Stomach (tissue), 4 donors: ENCODE measurements around the gene TAF11L5.
"Not testable (repeated sequence)": the region's sequence is repeated elsewhere in the genome, so short reads cannot be mapped to it uniquely, and the experiment has no call there.

Source experiments
- CTCF ChIP-seq, 7 experiments: fragments of 450-650 bp in 4 of 7; fragments of 200-600 bp in 3 of 7; sonication (generic) in 3 of 7; IDR thresholded peaks; one replicate each; pipeline ENCODE4 v1.5.1; 2016 to 2019; ENCODE audit warnings: antibody characterized with exemption in 7 of 7, control low read depth in 2 of 7, mild to moderate bottlenecking in 1 of 7
- EP300 ChIP-seq: sonication (generic); formaldehyde crosslinking; IDR thresholded peaks from one replicate; pipeline ENCODE4 v1.6.1; 2017; ENCODE audit warnings: antibody characterized with exemption
- POLR2A ChIP-seq, 4 donors: fragments of 450-650 bp; IDR thresholded peaks; one replicate each; pipeline ENCODE4 v1.6.1; 2016; ENCODE audit warnings: antibody characterized with exemption in 4 of 4, control low read depth in 2 of 4, mild to moderate bottlenecking in 1 of 4, moderate library complexity in 1 of 4
- POLR2AphosphoS5 ChIP-seq, 3 donors: sonication (generic); formaldehyde crosslinking; IDR thresholded peaks; one replicate each; pipeline ENCODE4 v1.6.1; 2016; ENCODE audit warnings: antibody characterized with exemption in 3 of 3

- TF ChIP-seq CTCF (IDR thresholded peaks at IDR 0.05); POLR2A (IDR thresholded peaks at IDR 0.05); POLR2AphosphoS5 (IDR thresholded peaks at IDR 0.05); EP300: not testable (repeated sequence)
Measured at GRCh38 chr5:17528369-17528768, 3.3 kb downstream of the TAF11L5 start, which contains the start of gene TAF11L6.
